Measurements from ENCODE around the gene MACROD2.
A peak's percentile ranks its signal among the peaks of the same experiment; 100 is the strongest.

MACROD2 gene

DNA sequence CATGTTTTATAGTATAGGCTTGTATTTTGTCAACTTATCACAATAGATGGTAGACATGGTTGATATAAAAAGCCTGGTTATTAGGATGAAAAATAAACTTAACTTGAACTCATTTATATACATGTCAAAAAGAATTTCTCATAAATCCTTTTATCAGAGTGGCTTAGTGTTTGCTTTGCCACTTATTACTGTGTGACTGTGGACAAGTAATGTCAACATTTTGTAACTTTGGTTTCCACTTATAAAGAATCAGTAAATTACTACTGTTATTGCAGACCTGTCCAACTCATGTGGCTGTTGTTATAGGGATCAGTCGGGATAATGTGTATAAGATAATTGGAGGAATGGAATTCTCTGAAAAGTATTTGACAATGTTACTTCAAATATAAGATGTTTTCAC lies 1236.9 kb downstream of the MACROD2 start (continued):
- TF ChIP-seq ZNF565 (CRISPR knock-in tag; conservative IDR thresholded peaks at IDR 0.05; ENCODE audit: low read depth), result no peak
- TF ChIP-seq, protein P1, sequence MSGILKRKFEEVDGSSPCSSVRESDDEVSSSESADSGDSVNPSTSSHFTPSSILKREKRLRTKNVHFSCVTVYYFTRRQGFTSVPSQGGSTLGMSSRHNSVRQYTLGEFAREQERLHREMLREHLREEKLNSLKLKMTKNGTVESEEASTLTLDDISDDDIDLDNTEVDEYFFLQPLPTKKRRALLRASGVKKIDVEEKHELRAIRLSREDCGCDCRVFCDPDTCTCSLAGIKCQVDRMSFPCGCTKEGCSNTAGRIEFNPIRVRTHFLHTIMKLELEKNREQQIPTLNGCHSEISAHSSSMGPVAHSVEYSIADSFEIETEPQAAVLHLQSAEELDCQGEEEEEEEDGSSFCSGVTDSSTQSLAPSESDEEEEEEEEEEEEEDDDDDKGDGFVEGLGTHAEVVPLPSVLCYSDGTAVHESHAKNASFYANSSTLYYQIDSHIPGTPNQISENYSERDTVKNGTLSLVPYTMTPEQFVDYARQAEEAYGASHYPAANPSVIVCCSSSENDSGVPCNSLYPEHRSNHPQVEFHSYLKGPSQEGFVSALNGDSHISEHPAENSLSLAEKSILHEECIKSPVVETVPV (CRISPR knock-in tag; IDR thresholded peaks at IDR 0.05), result no peak

DNA sequence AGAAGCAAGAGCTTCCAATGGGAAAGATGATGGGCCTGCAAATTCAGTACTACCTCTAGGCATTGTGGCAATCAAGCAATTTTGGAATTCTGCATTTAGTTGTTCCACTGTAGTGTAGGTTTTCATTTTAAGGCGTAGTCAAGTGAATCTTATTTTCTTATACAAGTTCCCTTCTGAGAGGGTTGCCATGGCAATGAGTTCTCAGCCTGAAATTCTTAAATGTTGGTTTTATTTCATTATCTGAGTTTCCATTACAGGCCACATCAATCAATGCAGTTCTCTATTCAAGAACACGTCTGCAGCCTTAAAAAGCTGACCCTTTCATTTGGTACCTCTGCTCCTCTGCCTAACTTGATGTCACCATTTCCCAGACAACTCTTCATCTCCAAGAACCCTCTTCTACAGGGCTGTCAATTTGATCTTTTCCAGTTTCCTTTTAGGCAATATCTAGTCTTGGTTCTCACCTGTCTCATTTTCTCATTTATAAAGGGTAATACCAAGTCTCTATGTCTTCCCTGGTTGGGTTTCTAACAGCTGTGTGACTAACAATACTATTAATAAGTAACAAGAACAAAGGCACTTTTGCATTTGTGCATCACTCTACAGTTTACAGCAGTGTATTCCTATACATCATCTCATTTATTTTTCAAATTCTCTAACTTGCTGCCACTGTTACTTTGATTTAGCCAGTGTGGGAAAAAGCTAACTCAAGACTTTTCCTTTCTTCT lies 1240.3 kb downstream of the MACROD2 start:
- ATAC-seq, result no peak
- TF ChIP-seq ZNF565 (CRISPR knock-in tag; conservative IDR thresholded peaks at IDR 0.05; ENCODE audit: low read depth) (no peak), PPARA (CRISPR knock-in tag; IDR thresholded peaks at IDR 0.05; ENCODE audit: borderline replicate concordance) (no peak), SNAI2 (CRISPR knock-in tag; IDR thresholded peaks at IDR 0.05) (no peak), ARNTL (CRISPR knock-in tag; IDR thresholded peaks at IDR 0.05; ENCODE audit: borderline replicate concordance, low read depth) (no peak), ZFP30 (CRISPR knock-in tag; IDR thresholded peaks at IDR 0.05) (no peak), TCF4 (CRISPR knock-in tag; IDR thresholded peaks at IDR 0.05; ENCODE audit: borderline replicate concordance) (no peak), CSDC2 (CRISPR knock-in tag; IDR thresholded peaks at IDR 0.05) (no peak), BACH2 (CRISPR knock-in tag; IDR thresholded peaks at IDR 0.05; ENCODE audit: borderline replicate concordance) (no peak), RARB (CRISPR knock-in tag; IDR thresholded peaks at IDR 0.05) (no peak), ZC3H10 (CRISPR knock-in tag; IDR thresholded peaks at IDR 0.05) (no peak)
- TF ChIP-seq, protein P1 (CRISPR knock-in tag; IDR thresholded peaks at IDR 0.05), result no peak
- TF ChIP-seq, protein P2, sequence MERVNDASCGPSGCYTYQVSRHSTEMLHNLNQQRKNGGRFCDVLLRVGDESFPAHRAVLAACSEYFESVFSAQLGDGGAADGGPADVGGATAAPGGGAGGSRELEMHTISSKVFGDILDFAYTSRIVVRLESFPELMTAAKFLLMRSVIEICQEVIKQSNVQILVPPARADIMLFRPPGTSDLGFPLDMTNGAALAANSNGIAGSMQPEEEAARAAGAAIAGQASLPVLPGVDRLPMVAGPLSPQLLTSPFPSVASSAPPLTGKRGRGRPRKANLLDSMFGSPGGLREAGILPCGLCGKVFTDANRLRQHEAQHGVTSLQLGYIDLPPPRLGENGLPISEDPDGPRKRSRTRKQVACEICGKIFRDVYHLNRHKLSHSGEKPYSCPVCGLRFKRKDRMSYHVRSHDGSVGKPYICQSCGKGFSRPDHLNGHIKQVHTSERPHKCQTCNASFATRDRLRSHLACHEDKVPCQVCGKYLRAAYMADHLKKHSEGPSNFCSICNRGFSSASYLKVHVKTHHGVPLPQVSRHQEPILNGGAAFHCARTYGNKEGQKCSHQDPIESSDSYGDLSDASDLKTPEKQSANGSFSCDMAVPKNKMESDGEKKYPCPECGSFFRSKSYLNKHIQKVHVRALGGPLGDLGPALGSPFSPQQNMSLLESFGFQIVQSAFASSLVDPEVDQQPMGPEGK (CRISPR knock-in tag; IDR thresholded peaks at IDR 0.05; ENCODE audit: borderline replicate concordance), result no peak
- TF ChIP-seq, protein P3, sequence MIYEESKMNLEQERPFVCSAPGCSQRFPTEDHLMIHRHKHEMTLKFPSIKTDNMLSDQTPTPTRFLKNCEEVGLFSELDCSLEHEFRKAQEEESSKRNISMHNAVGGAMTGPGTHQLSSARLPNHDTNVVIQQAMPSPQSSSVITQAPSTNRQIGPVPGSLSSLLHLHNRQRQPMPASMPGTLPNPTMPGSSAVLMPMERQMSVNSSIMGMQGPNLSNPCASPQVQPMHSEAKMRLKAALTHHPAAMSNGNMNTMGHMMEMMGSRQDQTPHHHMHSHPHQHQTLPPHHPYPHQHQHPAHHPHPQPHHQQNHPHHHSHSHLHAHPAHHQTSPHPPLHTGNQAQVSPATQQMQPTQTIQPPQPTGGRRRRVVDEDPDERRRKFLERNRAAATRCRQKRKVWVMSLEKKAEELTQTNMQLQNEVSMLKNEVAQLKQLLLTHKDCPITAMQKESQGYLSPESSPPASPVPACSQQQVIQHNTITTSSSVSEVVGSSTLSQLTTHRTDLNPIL (CRISPR knock-in tag; IDR thresholded peaks at IDR 0.05; ENCODE audit: low read depth), result no peak

DNA sequence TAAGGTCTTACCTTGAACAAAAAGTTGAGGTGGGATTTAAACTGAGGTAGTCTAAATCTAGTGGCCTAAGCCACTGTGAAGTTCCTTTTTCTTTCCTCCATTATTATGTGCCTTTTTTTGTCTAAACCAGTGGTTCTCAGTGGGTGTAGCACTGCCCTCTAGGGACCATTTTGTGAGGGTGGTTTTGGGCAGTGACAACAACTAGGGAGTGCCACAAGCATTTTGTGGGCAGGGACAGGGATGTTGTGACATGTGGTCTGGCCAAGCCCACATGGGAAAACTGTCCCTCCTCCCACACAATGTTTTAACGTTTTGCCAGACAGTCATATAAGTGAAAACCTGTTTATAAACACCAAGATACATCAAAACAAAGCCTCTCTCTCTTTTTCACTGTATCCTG lies 1241.5 kb downstream of the MACROD2 start:
- peak; percentile 80 for ATAC-seq
- TF ChIP-seq ISL1 (CRISPR knock-in tag; IDR thresholded peaks at IDR 0.05), result no peak
- TF ChIP-seq, protein P3 (CRISPR knock-in tag; IDR thresholded peaks at IDR 0.05; ENCODE audit: low read depth), result no peak
- no peak for TF ChIP-seq TCF4 (CRISPR knock-in tag; IDR thresholded peaks at IDR 0.05; ENCODE audit: borderline replicate concordance)
- TF ChIP-seq SNAI2 (CRISPR knock-in tag; IDR thresholded peaks at IDR 0.05), result no peak
- no peak for TF ChIP-seq OSR1 (CRISPR knock-in tag; IDR thresholded peaks at IDR 0.05)
- TF ChIP-seq, protein P4, sequence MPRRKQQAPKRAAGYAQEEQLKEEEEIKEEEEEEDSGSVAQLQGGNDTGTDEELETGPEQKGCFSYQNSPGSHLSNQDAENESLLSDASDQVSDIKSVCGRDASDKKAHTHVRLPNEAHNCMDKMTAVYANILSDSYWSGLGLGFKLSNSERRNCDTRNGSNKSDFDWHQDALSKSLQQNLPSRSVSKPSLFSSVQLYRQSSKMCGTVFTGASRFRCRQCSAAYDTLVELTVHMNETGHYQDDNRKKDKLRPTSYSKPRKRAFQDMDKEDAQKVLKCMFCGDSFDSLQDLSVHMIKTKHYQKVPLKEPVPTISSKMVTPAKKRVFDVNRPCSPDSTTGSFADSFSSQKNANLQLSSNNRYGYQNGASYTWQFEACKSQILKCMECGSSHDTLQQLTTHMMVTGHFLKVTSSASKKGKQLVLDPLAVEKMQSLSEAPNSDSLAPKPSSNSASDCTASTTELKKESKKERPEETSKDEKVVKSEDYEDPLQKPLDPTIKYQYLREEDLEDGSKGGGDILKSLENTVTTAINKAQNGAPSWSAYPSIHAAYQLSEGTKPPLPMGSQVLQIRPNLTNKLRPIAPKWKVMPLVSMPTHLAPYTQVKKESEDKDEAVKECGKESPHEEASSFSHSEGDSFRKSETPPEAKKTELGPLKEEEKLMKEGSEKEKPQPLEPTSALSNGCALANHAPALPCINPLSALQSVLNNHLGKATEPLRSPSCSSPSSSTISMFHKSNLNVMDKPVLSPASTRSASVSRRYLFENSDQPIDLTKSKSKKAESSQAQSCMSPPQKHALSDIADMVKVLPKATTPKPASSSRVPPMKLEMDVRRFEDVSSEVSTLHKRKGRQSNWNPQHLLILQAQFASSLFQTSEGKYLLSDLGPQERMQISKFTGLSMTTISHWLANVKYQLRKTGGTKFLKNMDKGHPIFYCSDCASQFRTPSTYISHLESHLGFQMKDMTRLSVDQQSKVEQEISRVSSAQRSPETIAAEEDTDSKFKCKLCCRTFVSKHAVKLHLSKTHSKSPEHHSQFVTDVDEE (CRISPR knock-in tag; IDR thresholded peaks at IDR 0.05), result no peak
- TF ChIP-seq ZNF565 (CRISPR knock-in tag; conservative IDR thresholded peaks at IDR 0.05; ENCODE audit: low read depth), result no peak
- TF ChIP-seq PPARA (CRISPR knock-in tag; IDR thresholded peaks at IDR 0.05; ENCODE audit: borderline replicate concordance), result no peak
- TF ChIP-seq CSDC2 (CRISPR knock-in tag; IDR thresholded peaks at IDR 0.05), result no peak
- TF ChIP-seq, protein P5, sequence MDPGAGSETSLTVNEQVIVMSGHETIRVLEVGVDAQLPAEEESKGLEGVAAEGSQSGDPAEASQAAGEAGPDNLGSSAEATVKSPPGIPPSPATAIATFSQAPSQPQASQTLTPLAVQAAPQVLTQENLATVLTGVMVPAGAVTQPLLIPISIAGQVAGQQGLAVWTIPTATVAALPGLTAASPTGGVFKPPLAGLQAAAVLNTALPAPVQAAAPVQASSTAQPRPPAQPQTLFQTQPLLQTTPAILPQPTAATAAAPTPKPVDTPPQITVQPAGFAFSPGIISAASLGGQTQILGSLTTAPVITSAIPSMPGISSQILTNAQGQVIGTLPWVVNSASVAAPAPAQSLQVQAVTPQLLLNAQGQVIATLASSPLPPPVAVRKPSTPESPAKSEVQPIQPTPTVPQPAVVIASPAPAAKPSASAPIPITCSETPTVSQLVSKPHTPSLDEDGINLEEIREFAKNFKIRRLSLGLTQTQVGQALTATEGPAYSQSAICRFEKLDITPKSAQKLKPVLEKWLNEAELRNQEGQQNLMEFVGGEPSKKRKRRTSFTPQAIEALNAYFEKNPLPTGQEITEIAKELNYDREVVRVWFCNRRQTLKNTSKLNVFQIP (CRISPR knock-in tag; IDR thresholded peaks at IDR 0.05; ENCODE audit: borderline replicate concordance, low read depth), result no peak
- TF ChIP-seq RARB (CRISPR knock-in tag; IDR thresholded peaks at IDR 0.05), result no peak
